Endometrium (tissue), 2 donors: Measurements from ENCODE around the gene RARA.
"Not testable (repeated sequence)": the region's sequence is repeated elsewhere in the genome, so short reads cannot be mapped to it uniquely, and the experiment has no call there.

Source experiments
- FAIRE-seq: peaks from 2 replicates; lab custom pipeline; 2012; peaks lifted over from hg19 to GRCh38; lab: Jason Lieb, UNC
- donor health status: control.
- donor health status: control.

Gene RARA

DNA sequence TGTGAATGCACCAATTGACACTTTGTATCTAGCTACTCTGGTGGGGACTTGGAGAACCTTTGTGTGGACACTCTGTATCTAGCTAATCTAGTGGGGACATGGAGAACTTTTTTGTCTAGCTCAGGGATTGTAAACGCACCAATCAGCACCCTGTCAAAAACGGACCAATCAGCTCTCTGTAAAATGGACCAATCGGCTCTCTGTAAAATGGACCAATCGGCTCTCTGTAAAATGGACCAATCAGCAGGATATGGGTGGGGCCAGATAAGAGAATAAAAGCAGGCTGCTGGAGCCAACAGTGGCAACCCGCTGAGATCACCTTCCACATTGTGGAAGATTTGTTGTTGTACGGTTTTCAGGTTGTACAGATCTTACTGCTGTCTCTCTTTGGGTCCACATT lies 67.6 kb downstream of the RARA start:
- FAIRE-seq, result not testable (repeated sequence)

DNA sequence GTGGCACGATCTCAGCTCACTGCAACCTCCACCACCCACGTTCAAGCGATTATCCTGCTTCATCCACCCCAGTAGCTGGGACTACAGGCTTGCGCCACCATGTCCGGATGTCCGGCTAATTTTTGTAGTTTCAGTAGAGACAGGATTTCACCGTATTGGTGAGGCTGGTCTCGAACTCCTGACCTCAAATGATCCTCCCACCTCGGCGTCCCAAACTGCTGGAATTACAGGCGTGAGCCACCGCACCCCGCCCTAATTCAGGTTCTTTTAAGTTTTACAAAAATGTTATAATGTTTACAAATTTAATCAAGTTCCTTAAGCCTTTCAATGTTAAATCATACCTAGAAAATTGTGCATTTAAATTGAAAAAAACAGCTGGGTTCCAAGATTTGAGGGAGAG lies 68.9 kb downstream of the RARA start:
- FAIRE-seq, result no peak

DNA sequence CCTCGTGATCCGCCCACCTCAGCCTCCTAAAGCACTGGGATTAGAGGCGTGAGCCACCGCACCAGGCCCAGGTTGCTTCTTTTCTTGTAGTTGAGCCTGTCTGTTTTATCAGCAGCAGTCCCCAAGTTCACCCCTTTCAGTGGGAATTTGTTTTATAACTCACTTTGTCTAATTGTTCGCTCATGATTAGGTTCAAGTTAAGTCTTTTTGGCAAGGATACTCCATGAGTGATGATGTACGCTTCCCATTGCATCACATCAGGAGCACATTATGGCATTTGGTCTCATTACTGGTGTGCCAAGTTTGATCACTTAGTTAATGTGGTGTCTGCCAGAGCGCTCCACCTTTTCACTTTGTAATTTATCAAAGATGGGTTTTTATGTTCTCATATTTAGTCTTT lies 70.0 kb downstream of the RARA start:
- no peak for FAIRE-seq

DNA sequence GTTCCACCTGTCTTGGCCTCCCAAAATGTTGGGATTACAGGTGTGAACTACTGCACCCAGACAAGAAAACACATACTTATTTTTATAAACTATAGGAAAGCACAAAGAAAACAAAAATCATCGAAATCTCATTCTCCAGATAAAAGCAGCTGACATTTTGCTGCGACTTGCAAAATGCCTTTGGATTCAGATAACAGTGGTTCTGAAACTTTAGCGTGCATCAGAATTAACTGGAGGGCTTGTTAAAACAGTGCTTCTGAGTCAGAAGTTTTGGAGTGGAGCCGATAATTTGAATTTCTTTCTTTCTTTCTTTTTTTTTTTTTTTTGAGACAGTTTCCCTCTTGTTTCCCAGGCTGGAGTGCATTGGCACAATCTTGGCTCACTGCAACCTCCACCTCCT lies 73.3 kb downstream of the RARA start:
- FAIRE-seq, result no peak

DNA sequence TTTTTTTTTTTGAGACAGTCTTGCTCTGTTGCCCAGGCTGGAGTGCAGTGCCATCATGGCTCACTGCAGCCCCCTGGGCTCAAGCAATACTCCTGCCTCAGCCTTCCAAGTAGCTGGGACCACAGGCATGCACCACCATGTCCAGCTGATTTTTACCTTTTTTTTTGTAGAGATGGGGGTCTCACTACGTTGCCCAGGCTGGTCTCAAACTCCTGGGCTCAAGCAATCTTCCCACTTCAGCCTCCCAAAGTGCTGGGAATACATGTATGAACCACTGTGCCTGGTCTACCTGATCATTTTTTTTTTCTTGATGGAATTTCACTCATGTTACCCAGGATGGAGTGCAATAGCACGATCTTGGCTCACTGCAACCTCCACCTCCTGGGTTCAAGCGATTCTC lies 77.6 kb downstream of the RARA start:
- FAIRE-seq, result not testable (repeated sequence)

DNA sequence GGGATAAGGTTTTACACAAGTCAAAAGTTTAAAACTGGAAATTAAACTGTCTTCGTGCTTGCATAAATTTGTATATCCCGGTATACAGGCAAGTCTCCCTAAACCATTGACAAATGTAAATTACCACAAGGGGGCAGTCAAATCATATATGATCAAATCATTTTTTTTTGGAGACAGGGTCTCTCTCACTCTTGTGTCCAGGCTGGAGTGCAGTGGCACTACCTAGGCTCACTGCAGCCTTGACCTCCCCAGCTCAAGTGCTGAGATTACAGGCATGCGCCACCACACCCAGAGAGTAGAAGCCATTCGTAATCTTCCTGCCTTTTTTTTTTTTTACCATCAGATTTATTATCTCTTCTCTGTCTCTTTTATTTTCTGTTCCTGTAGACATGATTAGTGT lies 90.2 kb downstream of the RARA start:
- FAIRE-seq, result no peak

DNA sequence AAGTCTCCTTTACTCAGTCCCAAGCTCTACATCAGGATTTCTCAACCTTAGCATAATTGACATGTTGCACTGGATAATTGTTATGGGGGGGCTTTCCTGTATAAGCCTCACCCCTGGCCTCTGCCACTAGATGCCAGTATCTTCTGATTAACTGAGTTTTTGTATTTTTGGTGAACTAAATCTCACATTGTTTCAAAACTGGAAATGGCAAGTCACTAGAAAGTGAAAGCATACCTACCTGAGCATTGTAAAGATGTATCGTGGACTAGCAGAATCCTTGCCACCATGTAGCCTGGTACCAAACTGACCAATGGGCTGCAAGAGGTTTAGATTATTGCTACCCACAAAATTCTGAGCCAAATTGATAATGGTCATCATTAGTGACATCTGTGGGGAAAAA lies 93.7 kb downstream of the RARA start:
- no peak for FAIRE-seq

DNA sequence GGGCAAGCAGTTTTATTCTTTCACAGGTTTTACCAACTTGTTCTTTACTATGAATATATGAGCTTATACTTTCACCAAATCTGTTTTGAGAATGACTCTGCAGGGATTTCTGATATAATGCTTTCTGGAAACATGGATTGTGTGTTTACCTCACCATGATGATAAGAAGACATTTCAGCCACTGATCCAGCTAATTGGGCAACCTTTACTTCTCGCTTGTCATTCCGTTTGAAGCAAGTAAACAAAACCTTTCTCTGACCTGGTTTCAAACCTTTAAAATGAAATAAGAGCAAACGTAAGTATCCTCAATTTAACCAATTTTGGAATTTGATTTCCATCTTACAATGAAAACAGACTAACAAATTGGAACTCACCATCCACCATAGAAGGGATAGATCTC lies 95.0 kb downstream of the RARA start:
- FAIRE-seq, result no peak
